GM21381 (cell line): Measurements from ENCODE around the gene DAZL.
"Not testable (repeated sequence)": the region's sequence is repeated elsewhere in the genome, so short reads cannot be mapped to it uniquely, and the experiment has no call there.

ENCODE experiments used
- ATAC-seq: cut with Tn5 transposase; IDR thresholded peaks from one replicate; pipeline ENCODE4 v1.9.1; 2021; ENCODE audit warnings: mild to moderate bottlenecking, moderate library complexity; ENCODE audit not compliant: unreplicated experiment

Gene DAZL, protein sequence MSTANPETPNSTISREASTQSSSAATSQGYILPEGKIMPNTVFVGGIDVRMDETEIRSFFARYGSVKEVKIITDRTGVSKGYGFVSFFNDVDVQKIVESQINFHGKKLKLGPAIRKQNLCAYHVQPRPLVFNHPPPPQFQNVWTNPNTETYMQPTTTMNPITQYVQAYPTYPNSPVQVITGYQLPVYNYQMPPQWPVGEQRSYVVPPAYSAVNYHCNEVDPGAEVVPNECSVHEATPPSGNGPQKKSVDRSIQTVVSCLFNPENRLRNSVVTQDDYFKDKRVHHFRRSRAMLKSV

DNA sequence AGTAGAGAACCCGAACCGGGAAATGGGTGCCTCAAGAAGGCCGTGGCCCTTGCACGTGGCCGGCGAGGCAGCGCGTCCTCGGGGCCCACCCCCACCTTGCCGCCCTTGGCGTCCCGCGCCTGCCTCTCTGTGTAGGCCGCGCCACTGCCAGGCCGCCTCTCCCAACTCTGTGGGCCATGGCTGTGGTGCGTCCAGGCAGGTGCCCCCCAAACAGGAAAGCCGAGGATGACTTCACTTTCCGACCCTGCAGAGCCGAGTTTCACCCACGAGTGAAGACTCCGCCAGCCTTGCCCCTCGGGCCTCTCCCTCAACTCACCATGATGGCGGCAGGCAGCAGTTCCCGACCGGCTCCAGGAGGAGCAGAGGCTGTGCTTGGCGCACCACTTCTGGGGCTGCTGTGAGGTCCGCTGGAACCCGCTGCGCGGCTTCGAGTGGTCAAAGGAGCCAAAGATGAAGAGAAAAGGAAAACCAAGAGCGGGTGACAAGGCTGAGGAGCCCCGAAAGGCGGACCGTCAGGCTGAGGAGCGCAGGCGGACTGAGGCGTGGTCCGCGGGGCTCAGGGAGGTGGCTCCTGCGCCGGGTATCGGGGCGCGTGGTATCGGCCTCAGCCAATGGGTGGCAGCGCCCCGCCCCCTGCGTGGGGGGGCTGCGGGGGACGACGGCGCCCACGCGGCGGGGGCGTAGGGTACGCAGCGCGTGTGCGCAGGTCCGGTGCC lies at the start of gene DAZL:
Gene DAZL, minus strand, starts transcription at position 537 of the 716 bp plus-strand sequence. Its CDS starts 218 bp downstream, at position 319.
- no peak for ATAC-seq

DNA sequence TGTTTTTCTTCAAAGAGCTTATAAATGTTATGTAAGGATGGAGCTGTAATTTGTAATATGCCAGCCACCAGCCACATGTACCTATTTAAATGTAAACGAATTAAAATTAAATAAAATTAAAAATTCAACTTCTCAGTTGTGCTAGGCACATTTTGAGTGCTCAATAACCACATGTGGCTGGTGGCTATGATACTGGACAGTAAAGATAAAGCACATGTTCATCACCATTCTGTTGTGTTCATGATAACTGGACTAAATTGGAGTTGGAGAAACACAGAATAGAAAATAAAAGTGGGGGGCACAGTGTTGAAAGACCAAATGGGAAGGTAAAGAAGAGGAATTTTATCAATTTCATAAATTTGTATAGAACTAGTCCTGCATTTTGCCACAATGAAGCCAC lies 49.8 kb upstream of the DAZL start:
- ATAC-seq: no peak

DNA sequence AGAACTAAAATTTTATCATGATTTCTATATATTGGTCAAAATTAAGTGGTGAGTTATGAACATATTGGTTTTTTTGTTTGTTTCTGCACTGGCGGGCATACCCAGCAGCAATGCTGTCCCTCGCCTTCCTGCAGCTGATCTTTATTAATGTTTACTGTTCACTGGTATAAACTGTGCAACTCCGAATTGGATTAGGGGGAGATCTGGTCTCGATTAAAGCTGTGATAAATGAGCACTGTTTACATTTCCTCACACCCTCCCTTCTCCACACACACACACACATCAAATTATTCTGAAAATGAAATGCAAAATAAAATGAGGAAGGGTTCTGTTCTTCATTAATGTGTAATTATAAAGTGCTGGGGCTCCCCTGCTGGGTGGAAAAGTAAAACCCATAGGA lies 48.5 kb upstream of the DAZL start:
- ATAC-seq: no peak

DNA sequence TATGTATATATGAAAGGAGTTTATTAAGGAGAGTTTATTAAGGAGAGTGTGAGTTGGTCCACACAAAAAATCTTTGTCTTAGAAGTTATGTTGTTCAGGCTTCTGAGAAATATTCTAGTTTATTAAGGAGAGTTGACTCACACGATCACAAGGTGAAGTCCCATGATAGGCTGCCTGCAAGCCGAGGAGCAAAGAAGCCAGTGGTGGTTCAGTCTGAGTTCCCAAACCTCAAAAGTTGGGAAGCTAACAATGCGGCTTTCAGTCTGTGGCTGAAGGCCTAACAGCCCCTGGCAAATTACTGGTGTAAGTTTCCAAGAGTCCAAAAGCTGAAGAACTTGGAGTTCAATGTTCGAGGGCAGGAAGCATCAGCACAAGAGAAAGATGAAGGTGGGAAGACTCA lies 42.4 kb upstream of the DAZL start:
- ATAC-seq: no peak

GRCh38 chr3:16639806-16640205 lies 34.6 kb upstream of the DAZL start:
- ATAC-seq: no peak

DNA sequence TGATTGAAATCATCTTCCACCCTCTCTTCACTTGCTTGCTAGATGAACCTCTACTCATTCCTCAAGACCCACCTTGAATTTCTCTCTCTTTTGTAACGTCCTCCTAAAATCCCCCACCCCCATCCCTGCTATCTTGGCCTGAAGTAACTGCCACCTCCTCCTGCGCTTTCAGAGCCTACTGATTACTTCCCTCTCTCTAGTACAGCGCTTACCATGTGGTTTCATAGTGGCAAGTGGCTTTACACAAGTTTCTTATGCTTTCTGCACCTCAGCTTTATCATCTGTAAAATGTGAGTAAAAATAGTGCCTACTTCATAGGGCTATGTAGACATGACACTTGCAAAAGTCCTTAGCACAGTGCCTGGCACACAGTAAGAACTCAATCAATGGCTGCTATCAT lies 28.7 kb upstream of the DAZL start:
- no peak for ATAC-seq

GRCh38 chr3:16632395-16632794 lies 27.2 kb upstream of the DAZL start:
- ATAC-seq: no peak

GRCh38 chr3:16618721-16619120 lies 13.5 kb upstream of the DAZL start:
- no peak for ATAC-seq

DNA sequence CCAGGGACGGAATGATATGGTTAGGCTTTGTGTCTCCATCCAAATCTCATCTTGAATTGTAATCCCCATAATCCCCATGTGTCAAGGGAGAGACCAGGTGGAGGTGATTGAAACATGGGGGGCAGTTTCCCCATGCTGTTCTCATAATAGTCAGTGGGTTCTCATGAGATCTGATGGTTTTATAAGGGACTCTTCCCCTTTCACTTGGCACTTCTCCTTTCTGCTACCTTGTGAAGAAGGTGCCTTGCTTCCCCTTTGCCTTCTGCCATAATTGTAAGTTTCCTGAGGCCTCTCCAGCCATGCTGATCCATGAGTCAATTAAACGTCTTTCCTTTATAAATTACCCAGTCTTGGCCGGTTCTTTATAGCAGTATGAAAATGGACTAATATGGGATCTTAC lies 11.9 kb upstream of the DAZL start:
- not testable (repeated sequence) for ATAC-seq

DNA sequence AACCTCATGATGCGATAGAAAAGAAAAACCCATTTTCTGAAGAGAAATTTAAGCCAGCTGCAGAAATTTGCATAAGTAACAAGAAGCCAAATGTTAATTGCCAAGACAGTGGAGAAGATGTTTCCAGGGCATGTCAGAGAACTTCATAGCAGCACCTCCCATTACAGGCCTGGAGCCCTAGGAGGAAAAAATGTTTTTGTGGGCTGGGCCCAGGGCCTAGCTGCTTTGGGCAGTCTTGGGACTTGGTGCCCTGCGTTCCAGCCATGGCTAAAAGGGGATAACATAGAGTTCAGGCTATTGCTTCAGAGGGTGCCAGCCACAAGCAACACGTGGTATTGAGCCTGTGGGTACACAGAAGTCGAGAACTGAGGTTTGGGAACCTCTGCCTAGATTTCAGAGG lies 10.9 kb upstream of the DAZL start:
- ATAC-seq: no peak

DNA sequence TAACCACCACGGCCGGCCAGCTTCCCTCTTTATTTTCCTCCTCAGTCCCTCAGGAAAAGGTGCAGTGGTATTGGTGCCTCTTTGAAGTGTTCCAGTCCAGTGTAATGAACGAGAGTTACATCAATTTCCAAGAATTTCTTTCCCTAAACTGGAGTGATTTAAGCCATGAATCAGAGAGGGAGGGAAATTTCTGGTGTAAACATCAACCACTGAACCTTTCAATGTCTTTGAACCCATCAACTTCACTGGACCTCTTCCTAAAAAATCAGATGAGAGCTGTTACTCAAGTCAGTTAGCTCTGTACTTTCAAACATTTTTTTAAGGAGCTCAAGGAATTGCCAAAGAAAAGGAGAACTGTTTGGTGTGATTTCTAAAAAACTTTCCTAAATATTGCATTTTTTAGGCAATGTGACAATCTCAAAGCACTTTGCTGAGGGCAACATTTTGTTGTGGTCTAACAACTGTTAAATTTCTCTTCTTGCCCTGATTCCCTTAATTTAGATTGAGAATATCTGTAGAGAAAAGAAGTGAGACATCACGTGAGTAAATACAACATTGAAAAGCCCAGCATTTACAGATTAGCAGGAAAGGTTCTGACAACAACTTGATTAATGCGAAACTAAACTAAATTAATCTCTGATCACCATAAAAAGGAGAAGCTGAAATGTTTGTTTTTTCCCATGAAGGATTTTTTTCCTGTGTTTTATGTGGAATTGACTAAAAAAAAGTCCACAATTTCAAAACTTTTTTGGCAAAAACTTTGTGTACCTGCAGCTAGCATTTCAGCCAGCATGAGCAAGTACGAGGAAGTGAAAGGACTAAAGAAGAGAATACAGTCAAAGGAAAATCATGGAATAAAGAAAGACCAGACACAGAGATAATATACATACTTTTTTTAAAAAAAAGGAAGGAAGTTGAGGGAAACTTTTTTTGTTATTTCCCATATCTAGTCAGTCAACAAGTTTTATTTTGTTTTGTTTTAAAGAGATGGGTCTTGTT lies 9.1 kb upstream of the DAZL start:
- no peak for ATAC-seq

GRCh38 chr3:16609927-16610580 lies 4.8 kb upstream of the DAZL start:
- no peak for ATAC-seq

GRCh38 chr3:16608816-16609215 lies 3.6 kb upstream of the DAZL start:
- ATAC-seq: no peak

DNA sequence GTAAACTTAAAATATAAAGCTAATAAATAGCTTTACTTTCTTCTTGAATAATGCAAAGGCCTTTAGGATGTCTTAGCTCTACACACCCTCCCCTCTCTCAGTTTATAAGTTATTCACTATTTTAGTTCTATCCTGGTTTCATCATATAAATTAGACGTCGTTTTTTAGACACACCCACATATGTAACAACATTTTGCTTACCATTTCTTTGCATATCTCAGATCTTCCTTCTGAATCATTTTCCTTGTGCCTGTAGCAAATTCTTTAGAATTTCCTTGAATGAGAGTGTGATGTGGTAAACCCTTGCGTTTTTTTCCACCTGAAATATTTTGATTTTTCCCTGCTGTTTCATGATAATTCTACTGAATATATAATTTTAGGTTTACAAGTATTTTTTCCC lies 2.5 kb upstream of the DAZL start:
- ATAC-seq: no peak

DNA sequence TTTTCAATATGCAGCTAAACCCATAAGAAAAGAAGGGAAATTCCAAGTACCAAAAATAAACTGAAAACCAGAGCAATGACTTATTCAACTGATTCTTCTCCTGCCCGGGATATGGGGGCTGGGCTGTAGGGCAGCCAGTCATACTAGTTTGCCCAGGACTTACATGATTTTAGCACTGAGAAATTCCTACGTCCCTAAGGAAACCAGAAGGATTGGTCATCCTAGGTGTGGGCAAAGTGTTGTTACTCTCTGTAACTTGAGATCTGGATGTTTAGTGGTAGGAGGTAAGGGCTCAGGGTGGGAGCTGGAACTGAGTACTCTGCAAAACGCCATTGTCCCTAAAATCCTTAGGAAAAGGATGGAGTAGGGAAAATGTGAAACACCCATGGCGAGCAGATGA lies 1.2 kb upstream of the DAZL start:
- ATAC-seq: no peak

DNA sequence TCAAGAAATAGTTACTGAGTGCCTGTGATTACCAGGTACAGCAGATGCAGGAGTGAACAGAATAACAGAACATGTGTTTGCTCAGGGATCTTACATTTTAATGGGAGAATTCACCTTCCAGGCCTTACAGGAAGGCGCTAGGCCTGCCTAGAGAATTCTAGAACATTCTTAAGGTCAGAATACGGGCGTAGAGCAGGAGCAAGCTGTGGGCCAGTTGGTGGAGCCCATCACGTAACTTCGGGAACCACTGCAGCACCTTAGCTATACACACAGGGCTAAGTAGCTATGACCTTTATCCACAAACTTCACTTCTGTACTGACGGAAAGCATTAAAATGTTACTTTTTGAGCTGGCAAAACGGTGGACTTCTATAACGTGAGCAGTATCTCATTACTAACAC lies 743 bp upstream of the DAZL start:
- ATAC-seq: no peak

- ATAC-seq: no peak
Measured at GRCh38 chr3:16604433-16604832, 790 bp downstream of the DAZL start.

GRCh38 chr3:16601537-16602005 lies 3.7 kb downstream of the DAZL start:
- ATAC-seq: no peak

GRCh38 chr3:16600780-16601536 lies 4.3 kb downstream of the DAZL start:
- ATAC-seq: no peak

- ATAC-seq: no peak
Measured at GRCh38 chr3:16599694-16600093, 5.5 kb downstream of the DAZL start.
